ENCODE data around the gene PPM1N. TPM values are rescaled to one million over a fixed set of nuclear protein-coding genes. Genes with fewer than 3 reads are reported as not detected.

PPM1N gene, protein sequence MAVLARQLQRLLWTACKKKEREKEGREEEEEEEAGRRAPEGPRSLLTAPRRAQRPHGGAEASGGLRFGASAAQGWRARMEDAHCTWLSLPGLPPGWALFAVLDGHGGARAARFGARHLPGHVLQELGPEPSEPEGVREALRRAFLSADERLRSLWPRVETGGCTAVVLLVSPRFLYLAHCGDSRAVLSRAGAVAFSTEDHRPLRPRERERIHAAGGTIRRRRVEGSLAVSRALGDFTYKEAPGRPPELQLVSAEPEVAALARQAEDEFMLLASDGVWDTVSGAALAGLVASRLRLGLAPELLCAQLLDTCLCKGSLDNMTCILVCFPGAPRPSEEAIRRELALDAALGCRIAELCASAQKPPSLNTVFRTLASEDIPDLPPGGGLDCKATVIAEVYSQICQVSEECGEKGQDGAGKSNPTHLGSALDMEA
- total RNA-seq: 0.52 and 0.54 TPM in 2 replicates

DNA sequence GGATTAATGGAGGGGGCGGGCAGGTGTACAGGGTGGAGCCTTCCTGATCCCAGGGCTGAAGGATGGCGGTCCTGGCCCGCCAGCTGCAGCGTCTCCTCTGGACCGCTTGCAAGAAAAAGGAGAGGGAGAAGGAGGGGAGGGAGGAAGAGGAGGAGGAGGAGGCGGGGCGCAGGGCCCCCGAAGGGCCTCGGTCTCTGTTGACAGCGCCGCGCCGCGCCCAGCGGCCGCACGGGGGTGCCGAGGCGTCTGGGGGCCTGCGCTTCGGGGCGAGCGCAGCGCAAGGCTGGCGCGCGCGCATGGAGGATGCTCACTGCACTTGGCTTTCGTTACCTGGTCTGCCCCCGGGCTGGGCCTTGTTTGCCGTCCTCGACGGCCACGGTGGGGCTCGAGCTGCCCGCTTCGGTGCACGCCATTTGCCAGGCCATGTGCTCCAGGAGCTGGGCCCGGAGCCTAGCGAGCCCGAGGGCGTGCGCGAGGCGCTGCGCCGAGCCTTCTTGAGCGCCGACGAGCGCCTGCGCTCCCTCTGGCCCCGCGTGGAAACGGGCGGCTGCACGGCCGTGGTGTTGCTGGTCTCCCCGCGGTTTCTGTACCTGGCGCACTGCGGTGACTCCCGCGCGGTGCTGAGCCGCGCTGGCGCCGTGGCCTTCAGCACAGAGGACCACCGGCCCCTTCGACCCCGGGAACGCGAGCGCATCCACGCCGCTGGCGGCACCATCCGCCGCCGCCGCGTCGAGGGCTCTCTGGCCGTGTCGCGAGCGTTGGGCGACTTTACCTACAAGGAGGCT lies at the start of gene PPM1N:
Gene PPM1N, plus strand, starts transcription at position 33 of the 785 bp plus-strand sequence. Its CDS starts 30 bp downstream, at position 63.

DNA sequence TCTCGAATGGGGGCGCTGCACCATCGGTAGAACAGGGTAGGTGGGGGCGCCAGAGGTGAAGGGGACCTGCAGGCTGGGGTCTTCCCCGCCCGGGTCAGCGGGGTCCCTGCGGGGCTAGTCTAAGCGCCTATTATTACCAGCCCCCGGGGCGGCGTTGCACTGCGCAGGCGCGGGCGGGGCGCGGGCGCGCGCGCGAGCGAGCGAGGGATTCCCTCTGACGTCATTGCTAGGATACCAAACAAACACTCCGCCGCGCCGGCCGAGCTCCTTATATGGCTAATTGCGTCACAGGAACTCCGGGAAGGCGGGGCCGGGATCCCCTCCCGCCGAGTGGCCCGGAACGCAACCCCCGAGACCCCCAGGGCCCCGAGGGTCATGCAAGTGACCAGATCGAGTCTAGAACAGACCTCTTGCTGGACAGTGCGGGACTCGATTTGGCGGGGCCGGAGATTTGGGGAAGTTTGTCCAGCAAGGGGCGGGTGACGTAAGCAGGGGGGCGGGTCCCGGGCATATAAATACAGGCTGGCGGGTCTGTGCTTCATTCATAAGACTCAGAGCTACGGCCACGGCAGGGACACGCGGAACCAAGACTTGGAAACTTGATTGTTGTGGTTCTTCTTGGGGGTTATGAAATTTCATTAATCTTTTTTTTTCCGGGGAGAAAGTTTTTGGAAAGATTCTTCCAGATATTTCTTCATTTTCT lies 30.6 kb upstream of the PPM1N start, which contains the start of gene FOSB:
Gene FOSB, plus strand, starts transcription at position 541 of the 703 bp plus-strand sequence. CDS start 591 bp downstream, outside the sequence.

DNA sequence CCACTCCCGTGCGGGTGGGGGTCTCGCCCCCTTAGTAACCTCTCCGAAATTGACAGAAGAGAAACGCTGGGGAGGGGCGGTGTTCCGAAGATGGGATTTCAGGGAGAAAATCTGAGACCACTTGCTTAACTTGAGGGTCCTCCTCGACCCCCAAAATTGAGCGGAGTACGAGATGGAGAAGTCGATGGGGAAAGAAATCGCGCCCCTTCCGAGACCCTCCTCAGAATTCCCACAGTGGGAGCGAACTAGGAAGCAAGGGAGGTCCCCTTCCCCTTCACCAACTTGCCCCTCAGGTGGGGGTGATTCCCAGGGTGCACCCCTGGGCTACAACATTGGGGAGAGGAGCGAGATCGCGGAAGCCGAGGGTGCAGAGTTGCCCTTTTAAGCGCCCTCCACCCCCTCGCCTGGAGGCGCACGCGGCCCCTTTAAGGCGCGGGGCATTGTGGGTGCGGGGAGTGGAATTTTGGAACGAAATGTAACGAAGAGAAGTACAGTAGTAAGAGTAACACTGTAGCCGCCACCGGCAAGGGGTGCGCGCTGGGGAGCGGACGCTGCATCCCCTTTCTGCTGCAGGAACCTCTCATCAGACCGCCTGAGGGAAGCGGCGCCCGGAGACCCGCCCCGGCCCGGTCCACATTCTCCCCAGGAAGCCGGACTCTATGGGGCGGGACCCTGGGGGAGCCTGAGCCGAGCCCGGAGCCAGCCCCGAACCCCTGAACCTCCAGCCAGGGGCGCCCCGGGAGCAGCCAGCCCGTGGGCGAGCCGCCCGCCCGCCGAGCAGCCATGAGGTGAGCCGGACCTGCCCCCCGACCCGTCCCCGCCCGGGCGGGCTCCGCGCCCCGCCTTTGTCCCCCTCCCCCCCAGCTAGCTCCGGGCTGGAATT lies 9.0 kb downstream of the PPM1N start, which contains the start of gene VASP:
Gene VASP, plus strand, starts transcription at position 491 of the 883 bp plus-strand sequence. Its CDS starts 293 bp downstream, at position 784.

Other genes starting within 250 kb of the PPM1N start
- 14.7 and 15.1 TPM in 2 replicates for gene MARK4, start 247.2 kb upstream of the PPM1N start, total RNA-seq
- not detected in 2 replicates for gene CKM, start 175.6 kb upstream of the PPM1N start, total RNA-seq
- gene KLC3, start 157.7 kb upstream of the PPM1N start, total RNA-seq: 0.43 TPM in 2 replicates
- 10.5 and 13.1 TPM in 2 replicates for gene ERCC2, start 127.9 kb upstream of the PPM1N start, total RNA-seq
- 8.4 and 14.7 TPM in 2 replicates for gene PPP1R13L, start 93.4 kb upstream of the PPM1N start, total RNA-seq
- gene POLR1G, start 91.8 kb upstream of the PPM1N start, total RNA-seq: 5.6 and 7.1 TPM in 2 replicates
- gene ERCC1, start 74.5 kb upstream of the PPM1N start, total RNA-seq: 41.5 and 50.4 TPM in 2 replicates
- 16.9 and 90.1 TPM in 2 replicates for gene FOSB, start 30.4 kb upstream of the PPM1N start, total RNA-seq
- gene RTN2, start 1.4 kb upstream of the PPM1N start, total RNA-seq: 8.8 and 15.4 TPM in 2 replicates
- 42.6 and 49.3 TPM in 2 replicates for gene VASP, start 9.0 kb downstream of the PPM1N start, total RNA-seq
- 4.9 and 5.2 TPM in 2 replicates for gene OPA3, start 86.4 kb downstream of the PPM1N start, total RNA-seq
- 0.86 and 1.3 TPM in 2 replicates for gene GPR4, start 103.8 kb downstream of the PPM1N start, total RNA-seq
- 12.8 and 15.8 TPM in 2 replicates for gene EML2, start 141.0 kb downstream of the PPM1N start, total RNA-seq
- gene GIPR, start 169.8 kb downstream of the PPM1N start, total RNA-seq: under 0.01 TPM in 2 replicates
- 272 and 414 TPM in 2 replicates for gene SNRPD2, start 193.5 kb downstream of the PPM1N start, total RNA-seq
- 5.2 and 8.1 TPM in 2 replicates for gene QPCTL, start 194.2 kb downstream of the PPM1N start, total RNA-seq
- 3.5 and 4.8 TPM in 2 replicates for gene FBXO46, start 232.5 kb downstream of the PPM1N start, total RNA-seq
- gene MEIOSIN, start 235.0 kb downstream of the PPM1N start, total RNA-seq: not detected in 2 replicates

Data from dermis lymphatic vessel endothelial cell (primary cell).